Astrocyte (in vitro differentiated cells and primary cell): ENCODE data around the gene QPCT. TPM values are rescaled to one million over a fixed set of nuclear protein-coding genes. Genes with fewer than 3 reads are reported as not detected.

Experiments used
- DNase-seq: peaks from one replicate; pipeline ENCODE4 v3.0.0-alpha.2; 2010; ENCODE audit warnings: low read depth
- FAIRE-seq: peaks from 2 replicates; lab custom pipeline; 2011; peaks lifted over from hg19 to GRCh38; lab: Jason Lieb, UNC
- H2AFZ ChIP-seq: 2 replicates; pipeline ENCODE4 v1.6.0; 2012; ENCODE audit warnings: low read depth, low read length, inconsistent platforms
- H3K27ac ChIP-seq: 2 replicates; pipeline ENCODE4 v1.5.1; 2011; ENCODE audit warnings: low read depth, low read length, inconsistent platforms
- H3K27me3 ChIP-seq: 2 replicates; pipeline ENCODE4 v1.6.0; 2011; ENCODE audit warnings: low read length, inconsistent platforms; ENCODE audit not compliant: insufficient read depth
- H3K36me3 ChIP-seq: 2 replicates; pipeline ENCODE4 v1.5.1; 2011; ENCODE audit warnings: low read length, inconsistent platforms; ENCODE audit not compliant: insufficient read depth
- H3K4me1 ChIP-seq: 2 replicates; pipeline ENCODE4 v1.5.1; 2011; ENCODE audit warnings: low read length, inconsistent platforms; ENCODE audit not compliant: insufficient read depth
- H3K4me2 ChIP-seq: 2 replicates; pipeline ENCODE4 v1.6.0; 2012; ENCODE audit warnings: low read length, inconsistent platforms
- H3K4me3 ChIP-seq: 2 replicates; pipeline ENCODE4 v1.5.1; 2011; ENCODE audit warnings: low read depth, mild to moderate bottlenecking, low read length, inconsistent platforms; ENCODE audit not compliant: insufficient read depth
- H3K79me2 ChIP-seq: 2 replicates; pipeline ENCODE4 v1.6.0; 2012; ENCODE audit warnings: mild to moderate bottlenecking, low read length, inconsistent platforms; ENCODE audit not compliant: insufficient read depth
- H3K9ac ChIP-seq: 2 replicates; pipeline ENCODE4 v1.6.0; 2012; ENCODE audit warnings: mild to moderate bottlenecking, low read length, inconsistent platforms
- H3K9me3 ChIP-seq: 2 replicates; pipeline ENCODE4 v1.5.1; 2012; ENCODE audit warnings: low read depth, mild to moderate bottlenecking, low read length, inconsistent platforms; ENCODE audit not compliant: insufficient read depth
- H4K20me1 ChIP-seq: 2 replicates; pipeline ENCODE4 v1.6.0; 2012; ENCODE audit warnings: low read length, inconsistent platforms; ENCODE audit not compliant: insufficient read depth
- H3K27ac Mint-ChIP-seq: one replicate; pipeline ENCODE4 v1.8.0; 2021; ENCODE audit warnings: mild to moderate bottlenecking, mixed read lengths; ENCODE audit not compliant: unreplicated experiment
- H3K27me3 Mint-ChIP-seq: one replicate; pipeline ENCODE4 v1.8.0; 2021; ENCODE audit warnings: low read depth, mixed read lengths; ENCODE audit not compliant: unreplicated experiment
- H3K36me3 Mint-ChIP-seq: one replicate; pipeline ENCODE4 v1.8.0; 2021; ENCODE audit warnings: low read depth, mixed read lengths; ENCODE audit not compliant: unreplicated experiment
- H3K4me1 Mint-ChIP-seq: one replicate; pipeline ENCODE4 v1.8.0; 2021; ENCODE audit warnings: low read depth, mixed read lengths; ENCODE audit not compliant: unreplicated experiment
- H3K4me3 Mint-ChIP-seq: one replicate; pipeline ENCODE4 v1.8.0; 2021; ENCODE audit warnings: mild to moderate bottlenecking, moderate library complexity, mixed read lengths; ENCODE audit not compliant: unreplicated experiment
- H3K9me3 Mint-ChIP-seq: one replicate; pipeline ENCODE4 v1.8.0; 2021; ENCODE audit warnings: mild to moderate bottlenecking, mixed read lengths; ENCODE audit not compliant: unreplicated experiment
- EZH2 ChIP-seq: IDR thresholded peaks from 2 replicates; pipeline ENCODE4 v1.6.1; 2012; ENCODE audit warnings: mild to moderate bottlenecking, low read length, inconsistent platforms; ENCODE audit not compliant: insufficient read depth
- total RNA-seq: library from RNA; stranded (reverse); gene quantifications from 2 replicates; pipeline ENCODE4 v1.2.1, GENCODE V29; 2021
- TF ChIP-seq, protein P1 (sequence below): IDR thresholded peaks from 2 replicates; pipeline ENCODE4 v1.5.1; 2011; ENCODE audit warnings: low read depth, mild to moderate bottlenecking, inconsistent platforms, low read length, moderate library complexity; ENCODE audit not compliant: insufficient read depth

The QPCT gene
- total RNA-seq, 1 donor from 2014 or later, result 23.1 TPM

DNA sequence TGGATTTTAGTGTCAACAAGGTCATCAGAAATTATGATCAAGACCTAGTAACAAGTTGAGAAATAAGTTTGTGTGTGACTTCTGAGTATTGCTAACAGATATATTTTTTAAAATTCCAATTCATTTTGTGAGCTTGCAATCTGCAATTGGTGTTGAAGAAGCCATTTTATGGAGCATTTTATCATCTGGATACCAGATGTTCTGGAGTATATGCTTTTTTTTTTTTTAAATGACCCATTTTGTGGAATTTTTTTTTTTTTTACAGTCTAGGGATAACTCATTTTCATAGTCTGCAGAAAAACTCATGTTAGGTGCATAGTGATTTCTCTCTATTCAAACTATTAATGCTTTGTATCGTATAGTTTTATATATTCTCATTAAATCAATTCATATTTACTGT is 12.6 kb downstream of the QPCT start:
- H3K27me3 Mint-ChIP-seq, result peaks cover 7% of the 10 kb centered on the region
- H3K9me3 Mint-ChIP-seq, result peaks cover 7% of the 10 kb centered on the region
- H3K36me3 Mint-ChIP-seq, result peaks cover 6% of the 10 kb centered on the region
- FAIRE-seq, result no peak
- Histone ChIP-seq H3K9me3 (no peaks in the 10 kb centered on the region), H3K4me3 (no peak overlapping the region), H4K20me1 (no peaks in the 10 kb centered on the region), H3K4me2 (no peak overlapping the region), H3K27me3 (no peaks in the 10 kb centered on the region), H3K36me3 (no peaks in the 10 kb centered on the region), H3K4me1 (no peaks in the 10 kb centered on the region), H3K79me2 (no peaks in the 10 kb centered on the region), H3K27ac (no peak overlapping the region), H3K9ac (no peak overlapping the region), H2AFZ (no peak overlapping the region)
- H3K4me3 Mint-ChIP-seq, result no peak overlapping the region
- TF ChIP-seq, protein P1, sequence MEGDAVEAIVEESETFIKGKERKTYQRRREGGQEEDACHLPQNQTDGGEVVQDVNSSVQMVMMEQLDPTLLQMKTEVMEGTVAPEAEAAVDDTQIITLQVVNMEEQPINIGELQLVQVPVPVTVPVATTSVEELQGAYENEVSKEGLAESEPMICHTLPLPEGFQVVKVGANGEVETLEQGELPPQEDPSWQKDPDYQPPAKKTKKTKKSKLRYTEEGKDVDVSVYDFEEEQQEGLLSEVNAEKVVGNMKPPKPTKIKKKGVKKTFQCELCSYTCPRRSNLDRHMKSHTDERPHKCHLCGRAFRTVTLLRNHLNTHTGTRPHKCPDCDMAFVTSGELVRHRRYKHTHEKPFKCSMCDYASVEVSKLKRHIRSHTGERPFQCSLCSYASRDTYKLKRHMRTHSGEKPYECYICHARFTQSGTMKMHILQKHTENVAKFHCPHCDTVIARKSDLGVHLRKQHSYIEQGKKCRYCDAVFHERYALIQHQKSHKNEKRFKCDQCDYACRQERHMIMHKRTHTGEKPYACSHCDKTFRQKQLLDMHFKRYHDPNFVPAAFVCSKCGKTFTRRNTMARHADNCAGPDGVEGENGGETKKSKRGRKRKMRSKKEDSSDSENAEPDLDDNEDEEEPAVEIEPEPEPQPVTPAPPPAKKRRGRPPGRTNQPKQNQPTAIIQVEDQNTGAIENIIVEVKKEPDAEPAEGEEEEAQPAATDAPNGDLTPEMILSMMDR, result no peak
- no peak for TF ChIP-seq EZH2
- no peak overlapping the region for H3K27ac Mint-ChIP-seq
- no peaks in the 10 kb centered on the region for H3K4me1 Mint-ChIP-seq
- DNase-seq, result no peak

DNA sequence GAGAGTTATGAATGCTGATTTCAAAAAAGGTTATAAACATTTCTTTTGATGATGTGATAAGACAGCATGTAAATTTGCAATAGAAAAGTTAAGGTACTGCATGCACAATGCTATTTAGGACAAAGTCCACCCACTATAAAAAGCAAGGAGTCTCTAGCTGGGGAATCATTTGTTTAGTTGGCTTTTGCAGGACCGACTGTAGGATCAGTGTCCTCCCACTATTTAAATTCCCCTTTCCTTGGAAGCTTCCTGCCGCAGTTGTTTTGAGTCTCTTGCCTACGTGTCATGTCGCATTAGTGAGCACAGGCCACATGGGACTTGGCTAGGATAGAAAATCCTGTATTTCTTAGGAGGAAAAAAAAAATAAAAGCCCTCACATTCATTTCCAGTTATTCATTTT is 13.1 kb downstream of the QPCT start:
- Mint-ChIP-seq H3K27ac (no peak overlapping the region), H3K9me3 (peaks cover 7% of the 10 kb centered on the region), H3K36me3 (peaks cover 8% of the 10 kb centered on the region), H3K27me3 (peaks cover 9% of the 10 kb centered on the region), H3K4me1 (no peaks in the 10 kb centered on the region), H3K4me3 (no peak overlapping the region)
- H3K9me3 ChIP-seq, result no peaks in the 10 kb centered on the region
- H3K79me2 ChIP-seq, result no peaks in the 10 kb centered on the region
- H2AFZ ChIP-seq, result no peak overlapping the region
- H3K4me3 ChIP-seq, result no peak overlapping the region
- no peak for FAIRE-seq
- H3K4me1 ChIP-seq, result no peaks in the 10 kb centered on the region
- no peaks in the 10 kb centered on the region for H3K27me3 ChIP-seq
- H3K9ac ChIP-seq, result no peak overlapping the region
- no peak overlapping the region for H3K27ac ChIP-seq
- no peak for TF ChIP-seq EZH2
- TF ChIP-seq, protein P1, result no peak
- no peaks in the 10 kb centered on the region for H3K36me3 ChIP-seq
- no peak overlapping the region for H3K4me2 ChIP-seq
- H4K20me1 ChIP-seq, result no peaks in the 10 kb centered on the region
- no peak for DNase-seq

- Histone ChIP-seq H3K9me3 (no peaks in the 10 kb centered on the region), H3K27ac (no peak overlapping the region), H4K20me1 (no peaks in the 10 kb centered on the region), H2AFZ (no peak overlapping the region), H3K4me1 (no peaks in the 10 kb centered on the region), H3K79me2 (no peaks in the 10 kb centered on the region), H3K4me3 (no peak overlapping the region), H3K36me3 (no peaks in the 10 kb centered on the region), H3K9ac (no peak overlapping the region), H3K27me3 (no peaks in the 10 kb centered on the region), H3K4me2 (no peak overlapping the region)
- Mint-ChIP-seq H3K4me1 (no peaks in the 10 kb centered on the region), H3K4me3 (no peak overlapping the region), H3K36me3 (peaks cover 9% of the 10 kb centered on the region), H3K27ac (no peak overlapping the region), H3K27me3 (peaks cover 10% of the 10 kb centered on the region), H3K9me3 (peaks cover 7% of the 10 kb centered on the region)
- no peak for DNase-seq
- no peak for TF ChIP-seq EZH2
- TF ChIP-seq, protein P1, result no peak
- no peak for FAIRE-seq
Observed at GRCh38 chr2:37358466-37358865, 14.0 kb downstream of the QPCT start.
